Inflammatory macrophage treated with lipopolysaccharide for 1 hour (primary cell): Measurements from ENCODE around the gene DDX23.
"Not testable (repeated sequence)": the region's sequence is repeated elsewhere in the genome, so short reads cannot be mapped to it uniquely, and the experiment has no call there.

Experiments used
- DNase-seq, 2 donors: peaks; one replicate each; pipeline ENCODE4 v3.0.0-alpha.2; 2020 to 2022

DDX23 gene

GRCh38 chr12:48851883-48852733 is at the start of gene DDX23:
TSS of gene DDX23 (minus strand) at chr12:48852163. CDS start at chr12:48845782, 6,381 bp downstream.
- peak; percentile 96 to 97 for DNase-seq

- no peak for DNase-seq
Observed at GRCh38 chr12:48901278-48901677, 49.3 kb upstream of the DDX23 start.

GRCh38 chr12:48899651-48900050 is 47.7 kb upstream of the DDX23 start:
- no peak for DNase-seq

GRCh38 chr12:48894271-48894670 is 42.3 kb upstream of the DDX23 start:
- no peak for DNase-seq

GRCh38 chr12:48890657-48891418 is 38.9 kb upstream of the DDX23 start:
- peak; percentile 53 to 90 for DNase-seq

- no peak for DNase-seq
Observed at GRCh38 chr12:48889679-48890078, 37.7 kb upstream of the DDX23 start.

GRCh38 chr12:48883305-48884161 is 31.6 kb upstream of the DDX23 start:
- DNase-seq = no peak

GRCh38 chr12:48882972-48883304 is 31.0 kb upstream of the DDX23 start:
- DNase-seq = no peak

GRCh38 chr12:48882315-48882687 is 30.3 kb upstream of the DDX23 start:
- DNase-seq = peak; percentile 53 to 58

- DNase-seq = no peak
Observed at GRCh38 chr12:48881686-48882314, 29.8 kb upstream of the DDX23 start.

GRCh38 chr12:48880647-48881046 is 28.7 kb upstream of the DDX23 start:
- DNase-seq = no peak

- no peak for DNase-seq
Observed at GRCh38 chr12:48878548-48878947, 26.6 kb upstream of the DDX23 start.

- DNase-seq = no peak
Observed at GRCh38 chr12:48875944-48876515, 24.1 kb upstream of the DDX23 start.

- not testable (repeated sequence) for DNase-seq
Observed at GRCh38 chr12:48873534-48873933, 21.6 kb upstream of the DDX23 start.

- no peak for DNase-seq
Observed at GRCh38 chr12:48873096-48873495, 21.1 kb upstream of the DDX23 start.

GRCh38 chr12:48869191-48869590 is 17.2 kb upstream of the DDX23 start:
- DNase-seq = no peak

GRCh38 chr12:48868451-48868850 is 16.5 kb upstream of the DDX23 start:
- DNase-seq = no peak

GRCh38 chr12:48866052-48866711 is 14.2 kb upstream of the DDX23 start:
- DNase-seq = no peak

GRCh38 chr12:48865281-48866051 is 13.5 kb upstream of the DDX23 start, which contains the start of gene RND1:
TSS of gene RND1 (minus strand) at chr12:48865870. CDS start at chr12:48865767, 103 bp downstream.
- peak; percentile 96 to 97 for DNase-seq

GRCh38 chr12:48863291-48863690 is 11.3 kb upstream of the DDX23 start:
- DNase-seq = no peak

- no peak for DNase-seq
Observed at GRCh38 chr12:48862760-48863159, 10.8 kb upstream of the DDX23 start.
